HCT116 (cell line): ENCODE results near the gene NAGLU. TPM values are rescaled to one million over a fixed set of nuclear protein-coding genes. Genes with fewer than 3 reads are reported as not detected.

ENCODE experiments used
- ATAC-seq: fragments of 200-7000 bp; cut with Tn5 transposase; 2 replicates; pipeline ENCODE4 v1.9.1; 2020; ENCODE audit warnings: mild to moderate bottlenecking, moderate library complexity
- BruUV-seq: library from RNA; stranded (reverse); fragments of 400-500 nt; replicated peaks from 2 replicates; lab custom pipeline; 2021; lab: Mats Ljungman, UMichigan
- CTCF ChIA-PET: fragments of 300-600 bp; sonication (Branson Sonifier 250); formaldehyde crosslinking; loops from one replicate; lab custom pipeline; 2021; ENCODE audit warnings: antibody characterized with exemption; lab: Charles Lee
- POLR2A ChIA-PET: fragments of 300-600, 350-600 bp; sonication (Branson Sonifier 250); formaldehyde crosslinking; loops from one replicate; lab custom pipeline; 2021; ENCODE audit warnings: antibody characterized with exemption; lab: Charles Lee
- RAD21 ChIA-PET, 2 experiments: fragments of 300-600 bp; sonication (Branson Sonifier 250); formaldehyde crosslinking; loops; one replicate each; lab custom pipeline; 2023; ENCODE audit warnings: low total read pairs in 2 of 2; ENCODE audit not compliant: uncharacterized antibody in 2 of 2, unreplicated experiment in 2 of 2, low non-redundant PET in 1 of 2; lab: Charles Lee
- DNase-seq: peaks from one replicate; pipeline ENCODE4 v3.0.0-alpha.2; 2010; ENCODE audit warnings: low read depth, low spot score
- H2AFZ ChIP-seq: fragments of 200-600 bp; shearing (Covaris generic), sonication (generic); 2 replicates; pipeline ENCODE4 v1.6.1; 2017; ENCODE audit warnings: low read depth, mixed run types, mixed read lengths, antibody characterized with exemption, low read length; ENCODE audit not compliant: poor library complexity, severe bottlenecking
- H3K27ac ChIP-seq: 2 replicates; pipeline ENCODE4 v1.5.1; 2012; ENCODE audit warnings: low read depth, low read length
- H3K27me3 ChIP-seq: fragments of 200-600 bp; sonication (generic); 2 replicates; pipeline ENCODE4 v1.6.1; 2016; ENCODE audit warnings: mixed run types, low read length, mixed read lengths; ENCODE audit not compliant: insufficient read depth
- H3K36me3 ChIP-seq, 2 experiments: fragments of 200-500 bp in 1 of 2; fragments of 200-600 bp in 1 of 2; sonication (Bioruptor generic) in 1 of 2; sonication (generic) in 1 of 2; 2 replicates each; pipeline versions ENCODE4 v1.5.1 to v1.6.1; 2014 to 2016; ENCODE audit warnings: low read length in 2 of 2, inconsistent platforms in 1 of 2, mixed read lengths in 1 of 2, mixed run types in 1 of 2; ENCODE audit not compliant: insufficient read depth in 2 of 2, control insufficient read depth in 1 of 2
- H3K4me1 ChIP-seq, 2 experiments: fragments of 200-600 bp in 1 of 2; sonication (generic) in 1 of 2; 2 replicates each; pipeline versions ENCODE4 v1.5.1 to v1.6.1; 2012 to 2017; ENCODE audit warnings: low read length in 2 of 2, inconsistent platforms in 1 of 2, mild to moderate bottlenecking in 1 of 2, mixed read lengths in 1 of 2, mixed run types in 1 of 2, moderate library complexity in 1 of 2; ENCODE audit not compliant: insufficient read depth in 2 of 2, control insufficient read depth in 1 of 2
- H3K4me2 ChIP-seq: fragments of 200-600 bp; sonication (generic); 2 replicates; pipeline ENCODE4 v1.6.1; 2017; ENCODE audit warnings: mixed run types, low read length, mixed read lengths
- H3K4me3 ChIP-seq, 2 experiments: fragments of 200-600 bp in 1 of 2; sonication (generic) in 1 of 2; replicated peaks in 1 of 2; 2 replicates each; pipeline ENCODE4 v1.5.1; 2011 to 2016; ENCODE audit warnings: low read length in 2 of 2, control low read depth in 1 of 2, low read depth in 1 of 2, mild to moderate bottlenecking in 1 of 2, mixed read lengths in 1 of 2, mixed run types in 1 of 2
- H3K79me2 ChIP-seq: fragments of 200-600 bp; sonication (generic); 2 replicates; pipeline ENCODE4 v1.6.1; 2017; ENCODE audit warnings: mild to moderate bottlenecking, mixed run types, low read length, moderate library complexity, mixed read lengths; ENCODE audit not compliant: insufficient read depth
- H3K9ac ChIP-seq: fragments of 200-600 bp; sonication (generic); 2 replicates; pipeline ENCODE4 v1.6.1; 2016; ENCODE audit warnings: low read length, mixed read lengths
- H3K9me2 ChIP-seq: fragments of 200-600 bp; sonication (generic), shearing (Covaris generic); 2 replicates; pipeline ENCODE4 v1.6.1; 2017; ENCODE audit warnings: mixed run types, mild to moderate bottlenecking, moderate library complexity; ENCODE audit not compliant: insufficient read depth
- H3K9me3 ChIP-seq, 2 experiments: fragments of 200-500 bp in 1 of 2; fragments of 200-600 bp in 1 of 2; sonication (Bioruptor generic) in 1 of 2; sonication (generic) in 1 of 2; 2 replicates each; pipeline ENCODE4 v1.6.1; 2014 to 2017; ENCODE audit warnings: low read length in 2 of 2, mixed read lengths in 2 of 2, inconsistent platforms in 1 of 2, low read depth in 1 of 2, mild to moderate bottlenecking in 1 of 2, mixed run types in 1 of 2, moderate library complexity in 1 of 2; ENCODE audit not compliant: control insufficient read depth in 1 of 2, insufficient read depth in 1 of 2
- H4K20me1 ChIP-seq: fragments of 200-600 bp; sonication (generic), shearing (Covaris generic); 2 replicates; pipeline ENCODE4 v1.6.1; 2017; ENCODE audit warnings: mixed run types, mild to moderate bottlenecking, moderate library complexity; ENCODE audit not compliant: insufficient read depth
- CBX3 ChIP-seq: IDR thresholded peaks from 2 replicates; pipeline ENCODE4 v1.6.1; 2012; ENCODE audit warnings: low read depth
- ELF1 ChIP-seq: IDR thresholded peaks from 2 replicates; pipeline ENCODE4 v1.6.1; 2012; ENCODE audit warnings: low read depth, borderline replicate concordance
- SP1 ChIP-seq: IDR thresholded peaks from 2 replicates; pipeline ENCODE4 v1.6.1; 2012; ENCODE audit warnings: low read depth
- intact Hi-C: fragments of 100-400 bp; cut with micrococcal nuclease; formaldehyde crosslinking; loops from 2 replicates; pipeline ENCODE4 v1.10.0; 2022
- total RNA-seq: library from RNA; stranded (reverse); gene quantifications from one replicate; pipeline ENCODE4 v1.2.1, GENCODE V29; 2021; ENCODE audit not compliant: unreplicated experiment
- TF ChIP-seq, protein P1 (sequence below): IDR thresholded peaks from 2 replicates; pipeline ENCODE4 v1.6.1; 2012; ENCODE audit warnings: low read depth

The NAGLU gene
- total RNA-seq, 1 experiment from 2014 or later: 17.7 TPM

DNA sequence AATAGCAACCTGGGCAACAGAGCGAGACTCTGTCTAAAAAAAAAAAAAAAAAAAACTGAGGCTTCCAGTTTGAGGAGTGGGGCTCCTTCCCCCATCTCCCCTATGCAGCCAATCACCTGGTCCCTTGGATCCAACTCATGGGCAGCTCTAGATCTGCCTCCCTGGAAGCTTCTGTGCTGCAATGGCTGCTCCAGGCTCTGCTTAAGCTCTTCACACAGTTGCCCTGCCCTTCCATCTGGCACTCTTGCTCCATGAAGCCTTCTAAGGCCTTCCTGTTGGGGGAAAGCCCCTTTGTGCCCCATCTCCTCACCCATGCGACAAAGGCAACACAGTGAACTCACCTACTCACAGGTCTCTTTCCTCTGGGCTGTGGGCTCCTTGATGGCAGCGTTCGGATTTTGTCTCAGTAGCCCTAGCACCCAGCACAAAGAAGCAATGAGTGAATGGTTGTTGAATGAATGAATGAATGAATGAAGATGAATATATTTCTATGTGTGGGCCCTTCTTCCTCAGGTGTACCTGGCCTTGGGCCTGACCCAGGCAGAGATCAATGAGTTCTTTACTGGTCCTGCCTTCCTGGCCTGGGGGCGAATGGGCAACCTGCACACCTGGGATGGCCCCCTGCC, 1.9 kb downstream of the NAGLU start:
- no TSS peak for BruUV-seq
- CTCF ChIA-PET: interaction anchor here (2.2 kb wide), 1 partner anchor 10 kb away, joined by 7 read pairs; no protein-coding TSS in a partner anchor

More for the DNA sequence above, 1.9 kb downstream of the NAGLU start:
- DNase-seq (no peak), ATAC-seq (no peak)
- Histone ChIP-seq H3K9me3 (no peaks in the 10 kb centered on the region), H3K79me2 (no peaks in the 10 kb centered on the region), H3K9me2 (no peaks in the 10 kb centered on the region), H3K4me2 (no peak overlapping the region), H3K27ac (no peak overlapping the region), H3K4me1 (peaks cover 19 to 34% of the 10 kb centered on the region in 2 experiments), H3K9ac (no peak overlapping the region), H3K4me3 (no peak overlapping the region), H3K27me3 (no peaks in the 10 kb centered on the region), H4K20me1 (no peaks in the 10 kb centered on the region), H2AFZ (no peak overlapping the region), H3K36me3 (no peaks in the 10 kb centered on the region; a peak in 1 of 4 replicates)
- ChIA-PET RAD21 (no interaction called here), POLR2A (no interaction called here)
- intact Hi-C loops: no loop called here
- TF ChIP-seq SP1 (no peak), CBX3 (no peak), ELF1 (no peak)
- TF ChIP-seq, protein P1, sequence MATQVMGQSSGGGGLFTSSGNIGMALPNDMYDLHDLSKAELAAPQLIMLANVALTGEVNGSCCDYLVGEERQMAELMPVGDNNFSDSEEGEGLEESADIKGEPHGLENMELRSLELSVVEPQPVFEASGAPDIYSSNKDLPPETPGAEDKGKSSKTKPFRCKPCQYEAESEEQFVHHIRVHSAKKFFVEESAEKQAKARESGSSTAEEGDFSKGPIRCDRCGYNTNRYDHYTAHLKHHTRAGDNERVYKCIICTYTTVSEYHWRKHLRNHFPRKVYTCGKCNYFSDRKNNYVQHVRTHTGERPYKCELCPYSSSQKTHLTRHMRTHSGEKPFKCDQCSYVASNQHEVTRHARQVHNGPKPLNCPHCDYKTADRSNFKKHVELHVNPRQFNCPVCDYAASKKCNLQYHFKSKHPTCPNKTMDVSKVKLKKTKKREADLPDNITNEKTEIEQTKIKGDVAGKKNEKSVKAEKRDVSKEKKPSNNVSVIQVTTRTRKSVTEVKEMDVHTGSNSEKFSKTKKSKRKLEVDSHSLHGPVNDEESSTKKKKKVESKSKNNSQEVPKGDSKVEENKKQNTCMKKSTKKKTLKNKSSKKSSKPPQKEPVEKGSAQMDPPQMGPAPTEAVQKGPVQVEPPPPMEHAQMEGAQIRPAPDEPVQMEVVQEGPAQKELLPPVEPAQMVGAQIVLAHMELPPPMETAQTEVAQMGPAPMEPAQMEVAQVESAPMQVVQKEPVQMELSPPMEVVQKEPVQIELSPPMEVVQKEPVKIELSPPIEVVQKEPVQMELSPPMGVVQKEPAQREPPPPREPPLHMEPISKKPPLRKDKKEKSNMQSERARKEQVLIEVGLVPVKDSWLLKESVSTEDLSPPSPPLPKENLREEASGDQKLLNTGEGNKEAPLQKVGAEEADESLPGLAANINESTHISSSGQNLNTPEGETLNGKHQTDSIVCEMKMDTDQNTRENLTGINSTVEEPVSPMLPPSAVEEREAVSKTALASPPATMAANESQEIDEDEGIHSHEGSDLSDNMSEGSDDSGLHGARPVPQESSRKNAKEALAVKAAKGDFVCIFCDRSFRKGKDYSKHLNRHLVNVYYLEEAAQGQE: no peak
